DMS79 treated with DMSO at 0.1 percent for 48 hours (cell line): ENCODE measurements around the gene NLGN3.
A peak's percentile ranks its signal among the peaks of the same experiment; 100 is the strongest.

ENCODE experiments used
- DNase-seq: peaks from one replicate; lab custom pipeline; 2025; lab: John Stamatoyannopoulos, UW

NLGN3 gene

GRCh38 chrX:71118032-71118984 is 26.3 kb upstream of the NLGN3 start, which contains the start of gene MED12:
TSS of gene MED12 (plus strand) at chrX:71118596. CDS start at chrX:71118755, 159 bp downstream.
- peak; percentile 54 for DNase-seq

- DNase-seq = no peak
These were observed 25.6 kb upstream of the NLGN3 start for GRCh38 chrX:71118985-71119535.

- no peak for DNase-seq
These were observed 16.3 kb upstream of the NLGN3 start for GRCh38 chrX:71128166-71128833.

GRCh38 chrX:71128915-71129765 is 15.5 kb upstream of the NLGN3 start:
- no peak for DNase-seq

GRCh38 chrX:71131510-71131909 is 13.1 kb upstream of the NLGN3 start:
- DNase-seq = no peak

- no peak for DNase-seq
These were observed 4.2 kb upstream of the NLGN3 start for GRCh38 chrX:71140440-71140839.

- DNase-seq = no peak
These were observed 1.1 kb upstream of the NLGN3 start for GRCh38 chrX:71143508-71143907.

GRCh38 chrX:71147496-71148277 is 3.0 kb downstream of the NLGN3 start:
- no peak for DNase-seq

- no peak for DNase-seq
These were observed 3.6 kb downstream of the NLGN3 start for GRCh38 chrX:71148278-71148663.

- no peak for DNase-seq
These were observed 6.7 kb downstream of the NLGN3 start for GRCh38 chrX:71151366-71151765.

- DNase-seq = no peak
These were observed 9.6 kb downstream of the NLGN3 start for GRCh38 chrX:71154196-71154595.

GRCh38 chrX:71154641-71155040 is 10.0 kb downstream of the NLGN3 start:
- no peak for DNase-seq

GRCh38 chrX:71158603-71159002 is 14.0 kb downstream of the NLGN3 start:
- no peak for DNase-seq

GRCh38 chrX:71159335-71159734 is 14.7 kb downstream of the NLGN3 start:
- no peak for DNase-seq

- no peak for DNase-seq
These were observed 15.8 kb downstream of the NLGN3 start for GRCh38 chrX:71160475-71160874.

- DNase-seq = no peak
These were observed 18.3 kb downstream of the NLGN3 start for GRCh38 chrX:71162981-71163380.

- no peak for DNase-seq
These were observed 19.4 kb downstream of the NLGN3 start for GRCh38 chrX:71164071-71164470.

GRCh38 chrX:71166461-71166860 is 21.8 kb downstream of the NLGN3 start:
- DNase-seq = no peak

- no peak for DNase-seq
These were observed 22.6 kb downstream of the NLGN3 start for GRCh38 chrX:71167031-71167781.

GRCh38 chrX:71168134-71168533 is 23.5 kb downstream of the NLGN3 start:
- no peak for DNase-seq
